Stimulated activated CD8-positive, alpha-beta memory T cell treated with anti-CD3 and anti-CD28 coated beads, Interleukin-7, amount 100 ng/mL, for 4 hours (primary cell): ENCODE data around the gene NKX2-2.
A peak's percentile ranks its signal among the peaks of the same experiment; 100 is the strongest.

ENCODE experiments used
- DNase-seq, 2 donors: peaks; one replicate each; pipeline ENCODE4 v3.0.0-alpha.2; 2020; ENCODE audit warnings: low read depth in 2 of 2

The NKX2-2 gene

GRCh38 chr20:21513881-21514540, at the start of gene NKX2-2:
Gene NKX2-2 (minus strand): TSS chr20:21514064. CDS start chr20:21513669, 395 bp downstream.
- DNase-seq: no peak

GRCh38 chr20:21562656-21563055, 48.8 kb upstream of the NKX2-2 start:
- no peak for DNase-seq

- DNase-seq: no peak
Observed at GRCh38 chr20:21559305-21559704, 45.4 kb upstream of the NKX2-2 start.

- DNase-seq: peak in 1 of 2 donors; percentile 13
Observed at GRCh38 chr20:21557241-21558020, 43.6 kb upstream of the NKX2-2 start.

- no peak for DNase-seq
Observed at GRCh38 chr20:21556398-21556797, 42.5 kb upstream of the NKX2-2 start.

GRCh38 chr20:21555470-21556120, 41.7 kb upstream of the NKX2-2 start:
- no peak for DNase-seq

GRCh38 chr20:21554985-21555384, 41.1 kb upstream of the NKX2-2 start:
- no peak for DNase-seq

- no peak for DNase-seq
Observed at GRCh38 chr20:21554376-21554890, 40.6 kb upstream of the NKX2-2 start.

GRCh38 chr20:21550587-21550986, 36.7 kb upstream of the NKX2-2 start:
- no peak for DNase-seq

- peak in 1 of 2 donors; percentile 21 for DNase-seq
Observed at GRCh38 chr20:21548390-21549035, 34.6 kb upstream of the NKX2-2 start.

GRCh38 chr20:21546355-21546754, 32.5 kb upstream of the NKX2-2 start:
- no peak for DNase-seq

GRCh38 chr20:21539512-21539911, 25.6 kb upstream of the NKX2-2 start:
- DNase-seq: no peak

- DNase-seq: no peak
Observed at GRCh38 chr20:21534886-21535285, 21.0 kb upstream of the NKX2-2 start.

GRCh38 chr20:21534453-21534852, 20.6 kb upstream of the NKX2-2 start:
- no peak for DNase-seq

GRCh38 chr20:21529863-21530262, 16.0 kb upstream of the NKX2-2 start:
- no peak for DNase-seq

- no peak for DNase-seq
Observed at GRCh38 chr20:21528870-21529269, 15.0 kb upstream of the NKX2-2 start.

- DNase-seq: no peak
Observed at GRCh38 chr20:21527908-21528307, 14.0 kb upstream of the NKX2-2 start.

GRCh38 chr20:21526776-21527175, 12.9 kb upstream of the NKX2-2 start:
- no peak for DNase-seq

- DNase-seq: no peak
Observed at GRCh38 chr20:21523895-21524294, 10.0 kb upstream of the NKX2-2 start.

- DNase-seq: no peak
Observed at GRCh38 chr20:21523281-21523868, 9.5 kb upstream of the NKX2-2 start.

GRCh38 chr20:21522481-21523280, 8.8 kb upstream of the NKX2-2 start:
- no peak for DNase-seq
